HCT116 (cell line): Measurements from ENCODE around the gene NAA80. TPM values are rescaled to one million over a fixed set of nuclear protein-coding genes. Genes with fewer than 3 reads are reported as not detected.

Experiments
- CBX3 ChIP-seq: IDR thresholded peaks from 2 replicates; pipeline ENCODE4 v1.6.1; 2012; ENCODE audit warnings: low read depth
- EGR1 ChIP-seq: IDR thresholded peaks from 2 replicates; pipeline ENCODE4 v1.6.1; 2012; ENCODE audit warnings: low read depth
- FOSL1 ChIP-seq: IDR thresholded peaks from 2 replicates; pipeline ENCODE4 v1.6.1; 2012; ENCODE audit warnings: low read depth
- JUND ChIP-seq: IDR thresholded peaks from 2 replicates; pipeline ENCODE4 v1.6.1; 2012
- POLR2A ChIP-seq: IDR thresholded peaks from 2 replicates; pipeline ENCODE4 v1.7.0; 2011; ENCODE audit warnings: borderline replicate concordance; ENCODE audit not compliant: insufficient read depth, insufficient read length; ENCODE audit errors: extremely low read depth
- POLR2AphosphoS5 ChIP-seq: IDR thresholded peaks from 2 replicates; pipeline ENCODE4 v1.6.1; 2011; ENCODE audit warnings: mild to moderate bottlenecking, low read depth, low read length, moderate library complexity
- TCF7L2 ChIP-seq: IDR thresholded peaks from 2 replicates; pipeline ENCODE4 v1.7.0; 2011; ENCODE audit warnings: borderline replicate concordance, inconsistent platforms; ENCODE audit not compliant: insufficient read depth, insufficient read length; ENCODE audit errors: extremely low read depth
- ZNF274 ChIP-seq: fragments of 200-500 bp; sonication (Bioruptor generic); IDR thresholded peaks from 2 replicates; pipeline ENCODE4 v1.6.1; 2014; ENCODE audit warnings: mild to moderate bottlenecking, low read depth, low read length, inconsistent platforms
- total RNA-seq: library from RNA; stranded (reverse); gene quantifications from one replicate; pipeline ENCODE4 v1.2.1, GENCODE V29; 2021; ENCODE audit not compliant: unreplicated experiment
- TF ChIP-seq, protein P1 (sequence below): IDR thresholded peaks from 2 replicates; pipeline ENCODE4 v1.6.1; 2011; ENCODE audit warnings: mild to moderate bottlenecking, low read length, moderate library complexity; ENCODE audit not compliant: insufficient replicate concordance; ENCODE audit errors: extremely low read depth
- TF ChIP-seq, protein P2 (sequence below), 3 experiments: fragments of 200-600 bp in 1 of 3; sonication (generic) in 1 of 3; IDR thresholded peaks in 2 of 3; conservative IDR thresholded peaks in 1 of 3; 2 replicates each; pipeline ENCODE4 v1.5.1; 2012 to 2017; ENCODE audit warnings: low read depth in 2 of 3, low read length in 2 of 3, antibody characterized with exemption in 1 of 3, borderline replicate concordance in 1 of 3, control low read depth in 1 of 3, mild to moderate bottlenecking in 1 of 3, mixed read lengths in 1 of 3, mixed run types in 1 of 3, moderate library complexity in 1 of 3; ENCODE audit not compliant: insufficient read depth in 1 of 3

The NAA80 gene
- total RNA-seq, 1 experiment from 2014 or later = 21.3 TPM

DNA sequence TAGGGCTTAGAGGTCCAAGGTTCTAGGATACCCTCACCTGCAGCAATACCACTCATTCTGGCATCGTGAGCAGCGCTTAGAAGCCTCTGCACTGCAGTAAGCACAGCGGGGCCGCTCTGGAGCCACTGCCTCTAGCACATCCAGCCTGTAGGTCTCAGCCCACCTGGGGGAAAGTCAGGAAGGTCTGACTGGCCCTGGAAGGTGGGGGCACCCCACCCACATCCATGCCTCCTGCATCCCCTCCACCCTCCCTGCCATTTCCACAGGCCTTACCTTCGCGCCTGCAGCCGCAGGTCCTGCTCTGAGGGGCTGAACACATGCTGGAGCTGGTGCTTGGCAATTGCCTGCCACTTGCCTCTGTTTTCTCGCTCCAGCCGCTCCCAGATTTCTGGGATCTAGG lies 42.3 kb upstream of the NAA80 start (continued):
- TF ChIP-seq, protein P1, sequence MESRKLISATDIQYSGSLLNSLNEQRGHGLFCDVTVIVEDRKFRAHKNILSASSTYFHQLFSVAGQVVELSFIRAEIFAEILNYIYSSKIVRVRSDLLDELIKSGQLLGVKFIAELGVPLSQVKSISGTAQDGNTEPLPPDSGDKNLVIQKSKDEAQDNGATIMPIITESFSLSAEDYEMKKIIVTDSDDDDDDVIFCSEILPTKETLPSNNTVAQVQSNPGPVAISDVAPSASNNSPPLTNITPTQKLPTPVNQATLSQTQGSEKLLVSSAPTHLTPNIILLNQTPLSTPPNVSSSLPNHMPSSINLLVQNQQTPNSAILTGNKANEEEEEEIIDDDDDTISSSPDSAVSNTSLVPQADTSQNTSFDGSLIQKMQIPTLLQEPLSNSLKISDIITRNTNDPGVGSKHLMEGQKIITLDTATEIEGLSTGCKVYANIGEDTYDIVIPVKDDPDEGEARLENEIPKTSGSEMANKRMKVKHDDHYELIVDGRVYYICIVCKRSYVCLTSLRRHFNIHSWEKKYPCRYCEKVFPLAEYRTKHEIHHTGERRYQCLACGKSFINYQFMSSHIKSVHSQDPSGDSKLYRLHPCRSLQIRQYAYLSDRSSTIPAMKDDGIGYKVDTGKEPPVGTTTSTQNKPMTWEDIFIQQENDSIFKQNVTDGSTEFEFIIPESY = no peak
- TF ChIP-seq POLR2AphosphoS5 (no peak), CBX3 (no peak), POLR2A (no peak), EGR1 (no peak), ZNF274 (no peak), JUND (no peak), TCF7L2 (no peak), FOSL1 (no peak)
- TF ChIP-seq, protein P2, sequence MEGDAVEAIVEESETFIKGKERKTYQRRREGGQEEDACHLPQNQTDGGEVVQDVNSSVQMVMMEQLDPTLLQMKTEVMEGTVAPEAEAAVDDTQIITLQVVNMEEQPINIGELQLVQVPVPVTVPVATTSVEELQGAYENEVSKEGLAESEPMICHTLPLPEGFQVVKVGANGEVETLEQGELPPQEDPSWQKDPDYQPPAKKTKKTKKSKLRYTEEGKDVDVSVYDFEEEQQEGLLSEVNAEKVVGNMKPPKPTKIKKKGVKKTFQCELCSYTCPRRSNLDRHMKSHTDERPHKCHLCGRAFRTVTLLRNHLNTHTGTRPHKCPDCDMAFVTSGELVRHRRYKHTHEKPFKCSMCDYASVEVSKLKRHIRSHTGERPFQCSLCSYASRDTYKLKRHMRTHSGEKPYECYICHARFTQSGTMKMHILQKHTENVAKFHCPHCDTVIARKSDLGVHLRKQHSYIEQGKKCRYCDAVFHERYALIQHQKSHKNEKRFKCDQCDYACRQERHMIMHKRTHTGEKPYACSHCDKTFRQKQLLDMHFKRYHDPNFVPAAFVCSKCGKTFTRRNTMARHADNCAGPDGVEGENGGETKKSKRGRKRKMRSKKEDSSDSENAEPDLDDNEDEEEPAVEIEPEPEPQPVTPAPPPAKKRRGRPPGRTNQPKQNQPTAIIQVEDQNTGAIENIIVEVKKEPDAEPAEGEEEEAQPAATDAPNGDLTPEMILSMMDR (IDR thresholded peaks at IDR 0.05 in 2 of 3, conservative IDR thresholded peaks at IDR 0.05 in 1 of 3; ENCODE audit: borderline replicate concordance in 1 of 3, insufficient read depth in 1 of 3, low read depth in 2 of 3, low read length in 2 of 3) = no peak
- TF ChIP-seq, all 23 proteins: peak for 0
